HEK293 (cell line): ENCODE measurements around the gene STC2.

ENCODE experiments used
- CTCF ChIA-PET: fragments of 350-600 bp; formaldehyde crosslinking; extraction: SDS; loops from one replicate; lab custom pipeline; 2021; ENCODE audit warnings: antibody characterized with exemption; lab: Yijun Ruan, JAX
- POLR2A ChIA-PET: fragments of 300-600 bp; formaldehyde crosslinking; extraction: SDS; loops from one replicate; lab custom pipeline; 2020; ENCODE audit warnings: antibody characterized with exemption, inconsistent platforms; lab: Yijun Ruan, JAX
- H3K27ac ChIP-seq: fragments of 200-500 bp; sonication (Bioruptor generic); 2 replicates; pipeline ENCODE4 v1.5.1; 2014; ENCODE audit warnings: low read depth, low read length, control low read depth, inconsistent platforms; ENCODE audit errors: extremely low read depth
- H3K36me3 ChIP-seq, 2 experiments: fragments of 200-500 bp in 1 of 2; sonication (Bioruptor generic) in 1 of 2; 1 replicate in 1 of 2; 2 replicates in 1 of 2; pipeline ENCODE4 v1.5.1; 2014 to 2017; ENCODE audit warnings: inconsistent platforms in 2 of 2, low read length in 2 of 2; ENCODE audit not compliant: control insufficient read depth in 2 of 2, insufficient read depth in 1 of 2
- H3K4me1 ChIP-seq: fragments of 200-500 bp; sonication (Bioruptor generic); 2 replicates; pipeline ENCODE4 v1.5.1; 2014; ENCODE audit warnings: mild to moderate bottlenecking, low read length, inconsistent platforms; ENCODE audit not compliant: control insufficient read depth, insufficient read depth
- H3K4me3 ChIP-seq: 2 replicates; pipeline ENCODE4 v1.5.1; 2011; ENCODE audit warnings: low read depth, mild to moderate bottlenecking, control low read depth, low read length, moderate library complexity
- H3K9me3 ChIP-seq: fragments of 200-500 bp; sonication (Bioruptor generic); 2 replicates; pipeline ENCODE4 v1.5.1; 2014; ENCODE audit warnings: low read depth, low read length, inconsistent platforms; ENCODE audit not compliant: control insufficient read depth, insufficient read depth
- KLF10 ChIP-seq: fragments of 450-650 bp; IDR thresholded peaks from 2 replicates; pipeline ENCODE4 v1.5.1; 2018; ENCODE audit warnings: missing biosample characterization, mild to moderate bottlenecking, missing genetic modification characterization
- YY2 ChIP-seq: fragments of 450-650 bp; formaldehyde crosslinking; IDR thresholded peaks from 2 replicates; pipeline ENCODE4 v1.5.1; 2016; ENCODE audit warnings: missing biosample characterization, missing genetic modification characterization
- ZBTB20 ChIP-seq: fragments of 450-650 bp; formaldehyde crosslinking; IDR thresholded peaks from 2 replicates; pipeline ENCODE4 v1.5.1; 2016; ENCODE audit warnings: missing biosample characterization, missing genetic modification characterization
- ZNF175 ChIP-seq: fragments of 450-650 bp; formaldehyde crosslinking; IDR thresholded peaks from 2 replicates; pipeline ENCODE4 v1.5.1; 2016; ENCODE audit warnings: missing biosample characterization, missing genetic modification characterization
- ZNF19 ChIP-seq: fragments of 450-650 bp; formaldehyde crosslinking; IDR thresholded peaks from 2 replicates; pipeline ENCODE4; 2016; ENCODE audit warnings: missing biosample characterization, missing genetic modification characterization, low read depth
- ZNF335 ChIP-seq: fragments of 450-650 bp; formaldehyde crosslinking; conservative IDR thresholded peaks from 2 replicates; pipeline ENCODE4 v1.5.1; 2016; ENCODE audit warnings: missing biosample characterization, missing genetic modification characterization
- ZNF433 ChIP-seq: fragments of 450-650 bp; formaldehyde crosslinking; IDR thresholded peaks from 2 replicates; pipeline ENCODE4 v1.5.1; 2016; ENCODE audit warnings: missing biosample characterization, missing genetic modification characterization, low read depth
- ZNF514 ChIP-seq: fragments of 450-650 bp; formaldehyde crosslinking; IDR thresholded peaks from 2 replicates; pipeline ENCODE4 v1.5.1; 2016; ENCODE audit warnings: missing biosample characterization, missing genetic modification characterization
- ZNF600 ChIP-seq: fragments of 450-650 bp; formaldehyde crosslinking; IDR thresholded peaks from 2 replicates; pipeline ENCODE4 v1.5.1; 2016; ENCODE audit warnings: missing biosample characterization, missing genetic modification characterization
- ZNF624 ChIP-seq: fragments of 450-650 bp; formaldehyde crosslinking; IDR thresholded peaks from 2 replicates; pipeline ENCODE4 v1.5.1; 2017; ENCODE audit warnings: missing biosample characterization, missing genetic modification characterization
- ZNF747 ChIP-seq: fragments of 450-650 bp; formaldehyde crosslinking; IDR thresholded peaks from 2 replicates; pipeline ENCODE4 v1.5.1; 2016; ENCODE audit warnings: missing biosample characterization, missing genetic modification characterization
- TF ChIP-seq, protein P1 (sequence below): fragments of 450-650 bp; IDR thresholded peaks from 2 replicates; pipeline ENCODE4 v1.5.1; 2018; ENCODE audit warnings: missing biosample characterization, missing genetic modification characterization
- TF ChIP-seq, protein P2 (sequence below): sonication (generic); formaldehyde crosslinking; IDR thresholded peaks from 2 replicates; pipeline ENCODE4 v1.8.1; 2022; ENCODE audit warnings: mild to moderate bottlenecking, moderate library complexity, missing genetic modification reagents
- TF ChIP-seq, protein P3 (sequence below): fragments of 450-650 bp; formaldehyde crosslinking; IDR thresholded peaks from 2 replicates; pipeline ENCODE4 v1.5.1; 2016; ENCODE audit warnings: missing biosample characterization, missing genetic modification characterization
- TF ChIP-seq, protein P4 (sequence below): fragments of 450-650 bp; formaldehyde crosslinking; IDR thresholded peaks from 2 replicates; pipeline ENCODE4 v1.5.1; 2016; ENCODE audit warnings: missing biosample characterization, missing genetic modification characterization
- TF ChIP-seq, protein P5 (sequence below): fragments of 450-650 bp; formaldehyde crosslinking; IDR thresholded peaks from 2 replicates; pipeline ENCODE4 v1.5.1; 2017; ENCODE audit warnings: missing biosample characterization, missing genetic modification characterization

STC2 gene

DNA sequence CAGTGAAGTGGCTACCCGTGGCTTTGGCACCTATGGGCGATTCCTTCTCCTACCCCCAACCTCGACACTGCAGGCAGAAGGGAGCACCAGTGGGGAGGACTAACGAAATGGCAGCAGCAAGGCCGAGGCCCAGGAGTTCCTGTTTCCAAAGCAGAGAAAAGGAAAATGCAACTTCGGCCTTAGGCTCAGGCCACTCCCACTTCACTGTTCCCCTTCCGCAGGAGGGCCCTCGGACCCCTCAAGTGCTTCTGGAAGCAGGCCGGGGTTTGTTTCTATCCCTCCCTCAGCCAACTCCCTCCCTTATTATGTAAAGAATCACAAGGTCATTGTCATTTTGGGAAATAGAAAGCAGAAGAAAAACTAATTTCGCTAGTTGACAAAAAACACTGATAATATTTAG is 56.8 kb downstream of the STC2 start:
- ChIA-PET CTCF (interaction anchor here (0.6 kb wide), 1 partner anchor 292 kb away, joined by 3 read pairs; no protein-coding TSS in a partner anchor), POLR2A (no interaction called here)
- Histone ChIP-seq H3K36me3 (no peaks in the 10 kb centered on the region), H3K9me3 (peaks cover 2% of the 10 kb centered on the region; the same call in 1 of the 2 replicates), H3K27ac (no peak overlapping the region), H3K4me3 (no peak overlapping the region), H3K4me1 (no peaks in the 10 kb centered on the region)
- TF ChIP-seq ZNF747 (tag by site-specific recombination) (no peak), ZNF624 (tag by site-specific recombination) (no peak), ZNF175 (tag by site-specific recombination) (no peak), ZNF600 (tag by site-specific recombination) (no peak)
- TF ChIP-seq, protein P1, sequence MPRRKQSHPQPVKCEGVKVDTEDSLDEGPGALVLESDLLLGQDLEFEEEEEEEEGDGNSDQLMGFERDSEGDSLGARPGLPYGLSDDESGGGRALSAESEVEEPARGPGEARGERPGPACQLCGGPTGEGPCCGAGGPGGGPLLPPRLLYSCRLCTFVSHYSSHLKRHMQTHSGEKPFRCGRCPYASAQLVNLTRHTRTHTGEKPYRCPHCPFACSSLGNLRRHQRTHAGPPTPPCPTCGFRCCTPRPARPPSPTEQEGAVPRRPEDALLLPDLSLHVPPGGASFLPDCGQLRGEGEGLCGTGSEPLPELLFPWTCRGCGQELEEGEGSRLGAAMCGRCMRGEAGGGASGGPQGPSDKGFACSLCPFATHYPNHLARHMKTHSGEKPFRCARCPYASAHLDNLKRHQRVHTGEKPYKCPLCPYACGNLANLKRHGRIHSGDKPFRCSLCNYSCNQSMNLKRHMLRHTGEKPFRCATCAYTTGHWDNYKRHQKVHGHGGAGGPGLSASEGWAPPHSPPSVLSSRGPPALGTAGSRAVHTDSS (tag by site-specific recombination): no peak
- TF ChIP-seq, protein P2, sequence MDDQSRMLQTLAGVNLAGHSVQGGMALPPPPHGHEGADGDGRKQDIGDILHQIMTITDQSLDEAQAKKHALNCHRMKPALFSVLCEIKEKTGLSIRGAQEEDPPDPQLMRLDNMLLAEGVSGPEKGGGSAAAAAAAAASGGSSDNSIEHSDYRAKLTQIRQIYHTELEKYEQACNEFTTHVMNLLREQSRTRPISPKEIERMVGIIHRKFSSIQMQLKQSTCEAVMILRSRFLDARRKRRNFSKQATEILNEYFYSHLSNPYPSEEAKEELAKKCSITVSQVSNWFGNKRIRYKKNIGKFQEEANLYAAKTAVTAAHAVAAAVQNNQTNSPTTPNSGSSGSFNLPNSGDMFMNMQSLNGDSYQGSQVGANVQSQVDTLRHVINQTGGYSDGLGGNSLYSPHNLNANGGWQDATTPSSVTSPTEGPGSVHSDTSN (CRISPR knock-in tag): no peak

DNA sequence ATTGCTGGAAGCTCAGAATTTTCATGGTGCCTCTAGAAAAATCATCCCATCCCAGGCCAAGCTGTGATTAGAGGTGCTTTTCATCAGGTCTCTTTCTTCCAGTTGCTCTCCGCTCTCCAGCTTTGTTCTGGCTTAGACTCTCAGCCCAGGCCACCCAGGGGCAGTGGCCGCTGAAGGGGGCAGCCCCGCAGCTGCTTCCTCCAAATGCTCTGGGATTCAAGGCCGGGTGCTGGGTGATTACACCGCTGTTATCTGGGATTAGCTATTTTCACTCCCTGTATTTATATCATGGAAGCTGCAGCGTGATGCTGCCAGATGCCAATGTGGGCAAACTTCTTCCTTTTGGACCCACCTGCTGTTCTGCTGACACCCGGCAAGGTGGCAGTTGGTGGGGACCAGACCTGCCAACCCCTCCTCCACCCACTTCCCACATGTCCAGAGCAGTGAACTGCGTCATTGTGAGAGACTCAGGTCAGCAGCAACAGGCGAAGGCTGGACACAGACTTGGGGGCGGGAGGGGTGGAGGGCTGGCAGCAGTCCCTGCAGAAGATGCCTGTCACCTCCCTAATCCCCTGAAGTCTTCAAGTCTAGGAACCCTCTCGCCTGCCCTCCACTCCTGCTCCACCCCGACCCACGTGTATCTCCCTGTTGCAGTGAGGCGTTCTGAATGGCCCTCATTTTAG is 59.3 kb downstream of the STC2 start:
- TF ChIP-seq, protein P3, sequence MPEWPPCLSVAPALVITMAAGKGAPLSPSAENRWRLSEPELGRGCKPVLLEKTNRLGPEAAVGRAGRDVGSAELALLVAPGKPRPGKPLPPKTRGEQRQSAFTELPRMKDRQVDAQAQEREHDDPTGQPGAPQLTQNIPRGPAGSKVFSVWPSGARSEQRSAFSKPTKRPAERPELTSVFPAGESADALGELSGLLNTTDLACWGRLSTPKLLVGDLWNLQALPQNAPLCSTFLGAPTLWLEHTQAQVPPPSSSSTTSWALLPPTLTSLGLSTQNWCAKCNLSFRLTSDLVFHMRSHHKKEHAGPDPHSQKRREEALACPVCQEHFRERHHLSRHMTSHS (tag by site-specific recombination): no peak
- no peak for TF ChIP-seq ZBTB20 (tag by site-specific recombination)
- TF ChIP-seq ZNF433 (tag by site-specific recombination): no peak
- TF ChIP-seq ZNF335 (tag by site-specific recombination): no peak
- no peak for TF ChIP-seq KLF10 (tag by site-specific recombination)
- no peak for TF ChIP-seq YY2 (tag by site-specific recombination)
- TF ChIP-seq ZNF19 (tag by site-specific recombination): no peak
- TF ChIP-seq, protein P4, sequence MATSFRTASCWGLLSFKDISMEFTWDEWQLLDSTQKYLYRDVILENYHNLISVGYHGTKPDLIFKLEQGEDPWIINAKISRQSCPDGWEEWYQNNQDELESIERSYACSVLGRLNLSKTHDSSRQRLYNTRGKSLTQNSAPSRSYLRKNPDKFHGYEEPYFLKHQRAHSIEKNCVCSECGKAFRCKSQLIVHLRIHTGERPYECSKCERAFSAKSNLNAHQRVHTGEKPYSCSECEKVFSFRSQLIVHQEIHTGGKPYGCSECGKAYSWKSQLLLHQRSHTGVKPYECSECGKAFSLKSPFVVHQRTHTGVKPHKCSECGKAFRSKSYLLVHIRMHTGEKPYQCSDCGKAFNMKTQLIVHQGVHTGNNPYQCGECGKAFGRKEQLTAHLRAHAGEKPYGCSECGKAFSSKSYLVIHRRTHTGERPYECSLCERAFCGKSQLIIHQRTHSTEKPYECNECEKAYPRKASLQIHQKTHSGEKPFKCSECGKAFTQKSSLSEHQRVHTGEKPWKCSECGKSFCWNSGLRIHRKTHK (tag by site-specific recombination): no peak
- TF ChIP-seq, protein P5, sequence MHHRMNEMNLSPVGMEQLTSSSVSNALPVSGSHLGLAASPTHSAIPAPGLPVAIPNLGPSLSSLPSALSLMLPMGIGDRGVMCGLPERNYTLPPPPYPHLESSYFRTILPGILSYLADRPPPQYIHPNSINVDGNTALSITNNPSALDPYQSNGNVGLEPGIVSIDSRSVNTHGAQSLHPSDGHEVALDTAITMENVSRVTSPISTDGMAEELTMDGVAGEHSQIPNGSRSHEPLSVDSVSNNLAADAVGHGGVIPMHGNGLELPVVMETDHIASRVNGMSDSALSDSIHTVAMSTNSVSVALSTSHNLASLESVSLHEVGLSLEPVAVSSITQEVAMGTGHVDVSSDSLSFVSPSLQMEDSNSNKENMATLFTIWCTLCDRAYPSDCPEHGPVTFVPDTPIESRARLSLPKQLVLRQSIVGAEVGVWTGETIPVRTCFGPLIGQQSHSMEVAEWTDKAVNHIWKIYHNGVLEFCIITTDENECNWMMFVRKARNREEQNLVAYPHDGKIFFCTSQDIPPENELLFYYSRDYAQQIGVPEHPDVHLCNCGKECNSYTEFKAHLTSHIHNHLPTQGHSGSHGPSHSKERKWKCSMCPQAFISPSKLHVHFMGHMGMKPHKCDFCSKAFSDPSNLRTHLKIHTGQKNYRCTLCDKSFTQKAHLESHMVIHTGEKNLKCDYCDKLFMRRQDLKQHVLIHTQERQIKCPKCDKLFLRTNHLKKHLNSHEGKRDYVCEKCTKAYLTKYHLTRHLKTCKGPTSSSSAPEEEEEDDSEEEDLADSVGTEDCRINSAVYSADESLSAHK (tag by site-specific recombination): no peak
- no peak for TF ChIP-seq ZNF514 (tag by site-specific recombination)
- no peaks in the 10 kb centered on the region for H3K4me1 ChIP-seq
- POLR2A ChIA-PET: no interaction called here
- CTCF ChIA-PET: interaction anchor here (0.6 kb wide), 1 partner anchor 560 kb away, joined by 4 read pairs; no protein-coding TSS in a partner anchor
- H3K27ac ChIP-seq: no peak overlapping the region
- no peak overlapping the region for H3K4me3 ChIP-seq
- no peaks in the 10 kb centered on the region for H3K9me3 ChIP-seq
- H3K36me3 ChIP-seq: no peaks in the 10 kb centered on the region
